Neural progenitor cell (in vitro differentiated cells): Measurements from ENCODE around the gene PSMA7.

Source experiments
- CTCF ChIP-seq: fragments of 200-600 bp; sonication (generic); IDR thresholded peaks from 2 replicates; pipeline ENCODE4 v1.5.1; 2017; ENCODE audit warnings: antibody characterized with exemption, mild to moderate bottlenecking
- EZH2 ChIP-seq: fragments of 200-600 bp; sonication (generic); IDR thresholded peaks from 2 replicates; pipeline ENCODE4 v1.6.1; 2017; ENCODE audit warnings: antibody characterized with exemption, mild to moderate bottlenecking, moderate library complexity
- EZH2phosphoT487 ChIP-seq: fragments of 200-600 bp; sonication (generic); IDR thresholded peaks from 2 replicates; pipeline ENCODE4 v1.6.1; 2017; ENCODE audit warnings: antibody characterized with exemption

- TF ChIP-seq CTCF (no peak), EZH2 (no peak), EZH2phosphoT487 (no peak)
Measured at GRCh38 chr20:62155428-62156253, 12.4 kb upstream of the PSMA7 start.
